ENCODE results near the gene ABCG1. TPM values are rescaled to one million over a fixed set of nuclear protein-coding genes. Genes with fewer than 3 reads are reported as not detected.

The ABCG1 gene
- total and polyA plus RNA-seq, 4 donors: 1.6 to 9.7 (median 5.3) TPM

- DNase-seq (ENCODE audit: low spot score): no peak
Observed at GRCh38 chr21:42310411-42311001, 91.6 kb downstream of the ABCG1 start.

GRCh38 chr21:42311160-42311559, 92.2 kb downstream of the ABCG1 start:
- no peak for TF ChIP-seq GABPA (IDR thresholded peaks at IDR 0.05 in 1 of 2, conservative IDR thresholded peaks at IDR 0.05 in 1 of 2)
- no peak for TF ChIP-seq TAF1 (conservative IDR thresholded peaks at IDR 0.05)
- no peak for TF ChIP-seq FOXA2 (IDR thresholded peaks at IDR 0.05)
- TF ChIP-seq RXRA (IDR thresholded peaks at IDR 0.05): no peak
- TF ChIP-seq JUND (IDR thresholded peaks at IDR 0.05): no peak
- no peak for TF ChIP-seq YY1 (IDR thresholded peaks at IDR 0.05)
- TF ChIP-seq MAX (IDR thresholded peaks at IDR 0.05): no peak
- TF ChIP-seq NR2F2 (IDR thresholded peaks at IDR 0.05): no peak
- Histone ChIP-seq H3K4me1 (ENCODE audit: control insufficient read depth in 4 of 4, insufficient read depth in 4 of 4, low read length in 3 of 4) (peaks cover 0 to 2% (median 0%) of the 10 kb centered on the region in 4 donors), H3K4me3 (ENCODE audit: low read depth in 1 of 3, low read length in 3 of 3) (no peak overlapping the region), H3K27ac (ENCODE audit: low read depth in 1 of 2, low read length in 2 of 2) (no peak overlapping the region), H3K27me3 (ENCODE audit: control insufficient read depth in 4 of 4, insufficient read depth in 4 of 4, low read length in 3 of 4) (peaks cover 0 to 4% (median 3%) of the 10 kb centered on the region in 4 donors), H3K9ac (ENCODE audit: low read depth in 1 of 2, low read length in 2 of 2) (no peak overlapping the region), H3K9me3 (ENCODE audit: control insufficient read depth in 4 of 4, low read length in 3 of 4) (no peaks in the 10 kb centered on the region), H3K36me3 (ENCODE audit: control insufficient read depth in 4 of 4, insufficient read depth in 3 of 4, low read depth in 1 of 4, low read length in 3 of 4) (no peaks in the 10 kb centered on the region)
- DNase-seq (ENCODE audit: low spot score): no peak
- 92% methylated on average over 14 of the region's 14 CpGs for WGBS

More at GRCh38 chr21:42310411-42311001, 91.6 kb downstream of the ABCG1 start:
- TF ChIP-seq MAX (IDR thresholded peaks at IDR 0.05) (no peak), EGR1 (IDR thresholded peaks at IDR 0.05; ENCODE audit: low read depth in 2 of 2) (no peak), RXRA (IDR thresholded peaks at IDR 0.05) (no peak), YY1 (IDR thresholded peaks at IDR 0.05) (no peak), TAF1 (conservative IDR thresholded peaks at IDR 0.05) (no peak), HNF4G (IDR thresholded peaks at IDR 0.05) (no peak)
- no peak overlapping the region for H3K9ac ChIP-seq (ENCODE audit: low read depth in 1 of 2, low read length in 2 of 2)
- peaks cover 0 to 2% (median 0%) of the 10 kb centered on the region in 4 donors for H3K4me1 ChIP-seq (ENCODE audit: control insufficient read depth in 4 of 4, insufficient read depth in 4 of 4, low read length in 3 of 4)
- no peaks in the 10 kb centered on the region for H3K36me3 ChIP-seq (ENCODE audit: control insufficient read depth in 4 of 4, insufficient read depth in 3 of 4, low read depth in 1 of 4, low read length in 3 of 4)
- 89% methylated on average over 12 of the region's 12 CpGs for WGBS
- no peak overlapping the region for H3K27ac ChIP-seq (ENCODE audit: low read depth in 1 of 2, low read length in 2 of 2)
- H3K4me3 ChIP-seq (ENCODE audit: low read depth in 1 of 3, low read length in 3 of 3): no peak overlapping the region
- H3K9me3 ChIP-seq (ENCODE audit: control insufficient read depth in 4 of 4, low read length in 3 of 4): no peaks in the 10 kb centered on the region
- peaks cover 0 to 4% (median 3%) of the 10 kb centered on the region in 4 donors for H3K27me3 ChIP-seq (ENCODE audit: control insufficient read depth in 4 of 4, insufficient read depth in 4 of 4, low read length in 3 of 4)

- Histone ChIP-seq H3K36me3 (ENCODE audit: control insufficient read depth in 4 of 4, insufficient read depth in 3 of 4, low read depth in 1 of 4, low read length in 3 of 4) (no peaks in the 10 kb centered on the region), H3K27ac (ENCODE audit: low read depth in 1 of 2, low read length in 2 of 2) (no peak overlapping the region), H3K4me3 (ENCODE audit: low read depth in 1 of 3, low read length in 3 of 3) (no peak overlapping the region), H3K9me3 (ENCODE audit: control insufficient read depth in 4 of 4, low read length in 3 of 4) (no peaks in the 10 kb centered on the region), H3K27me3 (ENCODE audit: control insufficient read depth in 4 of 4, insufficient read depth in 4 of 4, low read length in 3 of 4) (peaks cover 0 to 4% (median 3%) of the 10 kb centered on the region in 4 donors), H3K4me1 (ENCODE audit: control insufficient read depth in 4 of 4, insufficient read depth in 4 of 4, low read length in 3 of 4) (peaks cover 0 to 2% (median 0%) of the 10 kb centered on the region in 4 donors), H3K9ac (ENCODE audit: low read depth in 1 of 2, low read length in 2 of 2) (no peak overlapping the region)
- 63% methylated on average over 21 of the region's 21 CpGs for WGBS
- no peak for DNase-seq (ENCODE audit: low spot score)
- TF ChIP-seq REST (IDR thresholded peaks at IDR 0.05) (no peak), HNF4A (conservative IDR thresholded peaks at IDR 0.05) (no peak), GABPA (IDR thresholded peaks at IDR 0.05 in 1 of 2, conservative IDR thresholded peaks at IDR 0.05 in 1 of 2) (no peak), TAF1 (conservative IDR thresholded peaks at IDR 0.05) (no peak), ATF3 (IDR thresholded peaks at IDR 0.05) (no peak), NR2F2 (IDR thresholded peaks at IDR 0.05) (no peak), SP1 (IDR thresholded peaks at IDR 0.05) (no peak), RAD21 (IDR thresholded peaks at IDR 0.05) (no peak), CTCF (IDR thresholded peaks at IDR 0.05; ENCODE audit: low read depth, low read length, missing input control) (no peak), MAX (IDR thresholded peaks at IDR 0.05) (no peak)
Observed at GRCh38 chr21:42311816-42312625, 93.1 kb downstream of the ABCG1 start.

All from liver (tissue), 9 donors.